Activated naive CD8-positive, alpha-beta T cell treated with anti-CD3 and anti-CD28 coated beads for 36 hours (primary cell): ENCODE data around the gene GRB10. TPM values are rescaled to one million over a fixed set of nuclear protein-coding genes. Genes with fewer than 3 reads are reported as not detected.
"Not testable (repeated sequence)": the region's sequence is repeated elsewhere in the genome, so short reads cannot be mapped to it uniquely, and the experiment has no call there.

Experiments used
- DNase-seq: peaks from one replicate; pipeline ENCODE4 v3.0.0; 2021
- H3K27ac Mint-ChIP-seq: one replicate; pipeline ENCODE4 v1.8.0; 2022; ENCODE audit warnings: mild to moderate bottlenecking, moderate library complexity, mixed read lengths
- H3K27me3 Mint-ChIP-seq: one replicate; pipeline ENCODE4 v1.8.0; 2022; ENCODE audit warnings: mild to moderate bottlenecking, mixed read lengths
- H3K36me3 Mint-ChIP-seq: one replicate; pipeline ENCODE4 v1.8.0; 2021; ENCODE audit warnings: mild to moderate bottlenecking, mixed read lengths
- H3K4me1 Mint-ChIP-seq: one replicate; pipeline ENCODE4 v1.8.0; 2021; ENCODE audit warnings: mixed read lengths
- H3K4me3 Mint-ChIP-seq: one replicate; pipeline ENCODE4 v1.8.0; 2022; ENCODE audit warnings: mild to moderate bottlenecking, moderate library complexity, mixed read lengths
- H3K9me3 Mint-ChIP-seq: one replicate; pipeline ENCODE4 v1.8.0; 2022; ENCODE audit warnings: mixed read lengths
- total RNA-seq, 2 experiments: library from RNA; stranded (reverse); gene quantifications; one replicate each; pipeline ENCODE4 v1.2.3, GENCODE V29; 2021

Gene GRB10
- total RNA-seq, 2 experiments from 2014 or later, result 2.4 to 2.5 TPM

GRCh38 chr7:50558294-50559053 lies 224.2 kb downstream of the GRB10 start:
- no peaks in the 10 kb centered on the region for H3K36me3 Mint-ChIP-seq
- H3K27me3 Mint-ChIP-seq, result no peaks in the 10 kb centered on the region
- DNase-seq, result no peak
- no peaks in the 10 kb centered on the region for H3K4me1 Mint-ChIP-seq
- H3K27ac Mint-ChIP-seq, result no peak overlapping the region
- no peak overlapping the region for H3K4me3 Mint-ChIP-seq
- no peaks in the 10 kb centered on the region for H3K9me3 Mint-ChIP-seq

DNA sequence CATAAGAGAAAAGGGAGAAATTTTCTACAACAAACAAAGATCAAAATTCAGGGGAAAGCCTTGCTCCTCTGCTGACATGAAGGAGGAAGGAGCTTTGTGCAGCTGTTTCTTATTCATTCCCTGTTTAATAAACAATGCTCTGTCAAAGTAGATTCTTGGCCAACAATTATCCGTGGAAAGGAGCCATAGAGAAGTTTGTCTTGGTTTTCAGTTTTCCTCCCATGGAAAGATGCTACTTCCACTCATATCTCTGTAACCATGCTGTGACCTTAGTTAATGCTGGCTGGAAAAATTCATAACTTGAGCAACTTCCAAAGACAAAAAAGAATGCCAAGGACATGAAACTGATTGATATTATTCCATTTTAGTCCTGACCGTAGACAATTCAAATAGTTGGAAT lies 225.6 kb downstream of the GRB10 start:
- H3K4me1 Mint-ChIP-seq, result no peaks in the 10 kb centered on the region
- H3K4me3 Mint-ChIP-seq, result no peak overlapping the region
- no peak for DNase-seq
- H3K9me3 Mint-ChIP-seq, result no peaks in the 10 kb centered on the region
- no peaks in the 10 kb centered on the region for H3K27me3 Mint-ChIP-seq
- no peak overlapping the region for H3K27ac Mint-ChIP-seq
- no peaks in the 10 kb centered on the region for H3K36me3 Mint-ChIP-seq

GRCh38 chr7:50556247-50556991 lies 226.3 kb downstream of the GRB10 start:
- Mint-ChIP-seq H3K4me3 (no peak overlapping the region), H3K27ac (no peak overlapping the region), H3K27me3 (no peaks in the 10 kb centered on the region), H3K9me3 (no peaks in the 10 kb centered on the region), H3K4me1 (no peaks in the 10 kb centered on the region), H3K36me3 (no peaks in the 10 kb centered on the region)
- no peak for DNase-seq

DNA sequence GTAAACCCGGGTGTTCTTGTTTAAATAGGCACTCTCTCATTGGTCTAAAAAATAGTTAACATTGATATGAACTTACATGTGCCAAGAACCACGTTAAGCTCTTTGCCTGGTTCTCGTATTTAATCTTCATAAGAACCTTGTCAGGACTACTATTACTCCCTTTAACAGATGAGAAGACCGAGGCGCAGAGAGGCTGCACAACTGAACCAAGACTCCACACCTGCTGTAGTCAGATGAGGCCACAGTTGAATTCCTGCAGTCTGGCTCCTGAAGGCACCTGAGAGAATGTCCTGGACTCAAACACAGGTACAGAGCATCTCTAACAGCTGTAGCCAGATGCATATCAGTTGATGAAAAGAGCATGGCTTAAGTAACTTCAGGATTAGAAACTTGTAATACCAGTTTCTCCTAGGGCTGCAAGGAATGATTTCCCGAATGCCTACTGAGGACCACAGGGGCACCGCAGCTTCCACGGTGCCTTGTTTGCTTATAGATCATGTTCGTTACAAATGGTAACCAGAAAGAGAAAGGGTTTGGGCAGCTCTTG lies 227.0 kb downstream of the GRB10 start:
- Mint-ChIP-seq H3K27ac (no peak overlapping the region), H3K36me3 (no peaks in the 10 kb centered on the region), H3K27me3 (no peaks in the 10 kb centered on the region), H3K4me3 (no peak overlapping the region), H3K4me1 (no peaks in the 10 kb centered on the region), H3K9me3 (no peaks in the 10 kb centered on the region)
- no peak for DNase-seq

GRCh38 chr7:50554431-50555322 lies 228.0 kb downstream of the GRB10 start:
- H3K27me3 Mint-ChIP-seq, result no peaks in the 10 kb centered on the region
- DNase-seq, result no peak
- H3K36me3 Mint-ChIP-seq, result no peaks in the 10 kb centered on the region
- H3K9me3 Mint-ChIP-seq, result no peaks in the 10 kb centered on the region
- H3K4me3 Mint-ChIP-seq, result no peak overlapping the region
- H3K27ac Mint-ChIP-seq, result no peak overlapping the region
- H3K4me1 Mint-ChIP-seq, result no peaks in the 10 kb centered on the region

GRCh38 chr7:50553973-50554372 lies 228.7 kb downstream of the GRB10 start:
- no peak for DNase-seq
- no peak overlapping the region for H3K4me3 Mint-ChIP-seq
- no peaks in the 10 kb centered on the region for H3K4me1 Mint-ChIP-seq
- no peaks in the 10 kb centered on the region for H3K27me3 Mint-ChIP-seq
- H3K27ac Mint-ChIP-seq, result no peak overlapping the region
- no peaks in the 10 kb centered on the region for H3K36me3 Mint-ChIP-seq
- H3K9me3 Mint-ChIP-seq, result no peaks in the 10 kb centered on the region

DNA sequence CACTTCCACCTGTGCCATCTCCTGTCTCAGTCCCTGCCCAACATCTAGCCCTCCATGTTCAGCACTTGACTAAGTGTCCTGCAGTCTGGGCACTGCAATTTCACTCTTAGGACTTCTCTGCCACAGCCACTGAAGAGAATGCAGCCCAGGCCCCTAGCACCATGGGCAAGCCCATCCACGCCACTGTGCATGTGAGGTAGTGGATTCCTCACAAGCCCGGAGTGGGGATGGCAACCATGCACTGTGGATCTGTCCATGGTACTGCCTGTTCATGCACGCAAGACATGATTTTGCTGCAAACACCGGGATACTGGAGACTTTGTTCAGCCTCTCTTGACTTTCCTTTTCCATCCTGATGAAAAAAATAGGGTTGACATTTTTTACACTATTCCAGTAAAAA lies 229.8 kb downstream of the GRB10 start:
- Mint-ChIP-seq H3K36me3 (no peaks in the 10 kb centered on the region), H3K4me3 (no peak overlapping the region), H3K27ac (no peak overlapping the region), H3K4me1 (no peaks in the 10 kb centered on the region), H3K9me3 (no peaks in the 10 kb centered on the region), H3K27me3 (no peaks in the 10 kb centered on the region)
- no peak for DNase-seq

DNA sequence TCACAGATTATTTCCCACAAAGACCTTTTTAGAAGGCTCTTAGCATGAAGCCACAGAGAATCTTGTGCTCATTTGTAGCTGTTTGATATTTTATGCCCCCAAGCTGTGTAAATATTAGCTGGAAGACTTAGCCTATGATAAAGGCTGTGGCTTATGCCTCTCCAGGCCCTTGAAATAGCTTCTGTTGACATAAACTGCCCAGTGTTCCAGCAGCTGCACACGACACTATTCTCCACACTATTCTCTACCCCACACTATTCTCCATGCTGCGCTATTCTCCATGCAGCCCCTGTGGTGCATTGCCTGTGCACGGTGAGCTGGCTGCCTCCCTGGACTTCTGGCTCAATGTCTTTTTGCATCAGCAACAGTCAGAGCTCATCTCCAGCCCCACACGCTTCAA lies 230.6 kb downstream of the GRB10 start:
- Mint-ChIP-seq H3K4me3 (no peak overlapping the region), H3K9me3 (no peaks in the 10 kb centered on the region), H3K36me3 (no peaks in the 10 kb centered on the region), H3K27ac (no peak overlapping the region), H3K4me1 (no peaks in the 10 kb centered on the region), H3K27me3 (no peaks in the 10 kb centered on the region)
- no peak for DNase-seq

DNA sequence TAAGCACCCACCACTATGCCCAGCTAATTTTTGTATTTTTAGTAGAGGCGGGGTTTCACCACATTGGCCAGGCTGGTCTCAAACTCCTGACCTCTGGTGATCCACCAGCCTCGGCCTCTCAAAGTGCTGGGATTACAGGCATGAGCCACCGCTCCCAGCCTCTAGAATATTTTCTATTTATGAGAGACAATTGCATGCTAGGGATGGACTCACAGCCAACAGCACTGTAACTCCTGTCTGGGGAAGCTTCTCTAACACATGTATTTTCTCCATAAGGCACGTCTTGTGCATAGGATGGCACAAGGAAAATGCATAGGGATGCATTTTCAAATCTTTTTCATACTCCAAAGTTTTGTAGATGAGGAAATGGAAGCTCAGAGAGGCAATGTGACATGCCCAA lies 237.1 kb downstream of the GRB10 start:
- DNase-seq, H3K27ac Mint-ChIP-seq, H3K36me3 Mint-ChIP-seq, H3K4me3 Mint-ChIP-seq, H3K4me1 Mint-ChIP-seq, H3K9me3 Mint-ChIP-seq, H3K27me3 Mint-ChIP-seq: not testable (repeated sequence)

- no peaks in the 10 kb centered on the region for H3K4me1 Mint-ChIP-seq
- no peaks in the 10 kb centered on the region for H3K27me3 Mint-ChIP-seq
- no peak overlapping the region for H3K27ac Mint-ChIP-seq
- DNase-seq, result no peak
- H3K4me3 Mint-ChIP-seq, result no peak overlapping the region
- no peaks in the 10 kb centered on the region for H3K9me3 Mint-ChIP-seq
- H3K36me3 Mint-ChIP-seq, result no peaks in the 10 kb centered on the region
These were observed 237.7 kb downstream of the GRB10 start for GRCh38 chr7:50544992-50545391.

DNA sequence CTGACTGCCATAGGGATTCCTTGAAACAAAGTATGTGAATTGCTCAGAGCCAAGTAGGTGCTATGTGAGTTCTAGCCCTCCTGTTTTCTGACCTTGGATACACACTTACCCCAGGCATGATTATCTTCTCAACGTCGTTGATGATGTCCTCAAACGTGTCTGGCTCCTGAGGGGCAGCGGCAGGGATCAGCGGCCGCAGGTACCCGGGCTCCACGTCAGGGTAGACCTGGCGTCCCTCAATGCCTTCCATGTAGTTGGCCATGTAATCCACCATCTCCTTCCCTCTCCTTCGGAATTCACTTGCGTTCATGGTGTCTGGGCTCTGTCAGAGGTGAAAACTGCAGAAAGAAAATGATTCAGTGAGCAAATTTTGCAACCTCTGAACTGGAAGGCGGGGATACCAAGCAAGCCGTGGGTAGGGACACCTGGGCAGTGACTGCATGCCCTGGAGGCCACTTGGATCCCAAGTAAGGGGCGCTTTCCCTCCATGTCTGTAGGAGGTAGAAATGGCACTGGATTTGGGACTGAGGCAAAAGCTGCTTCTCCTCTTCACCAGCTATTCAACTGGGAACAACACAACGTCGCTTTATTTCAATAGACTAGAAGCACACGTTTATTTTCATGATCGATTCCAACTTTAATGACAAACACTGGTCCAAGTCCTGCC lies 238.8 kb downstream of the GRB10 start:
- no peaks in the 10 kb centered on the region for H3K36me3 Mint-ChIP-seq
- DNase-seq, result no peak
- no peaks in the 10 kb centered on the region for H3K9me3 Mint-ChIP-seq
- no peaks in the 10 kb centered on the region for H3K4me1 Mint-ChIP-seq
- no peak overlapping the region for H3K27ac Mint-ChIP-seq
- H3K27me3 Mint-ChIP-seq, result no peaks in the 10 kb centered on the region
- H3K4me3 Mint-ChIP-seq, result no peak overlapping the region

DNA sequence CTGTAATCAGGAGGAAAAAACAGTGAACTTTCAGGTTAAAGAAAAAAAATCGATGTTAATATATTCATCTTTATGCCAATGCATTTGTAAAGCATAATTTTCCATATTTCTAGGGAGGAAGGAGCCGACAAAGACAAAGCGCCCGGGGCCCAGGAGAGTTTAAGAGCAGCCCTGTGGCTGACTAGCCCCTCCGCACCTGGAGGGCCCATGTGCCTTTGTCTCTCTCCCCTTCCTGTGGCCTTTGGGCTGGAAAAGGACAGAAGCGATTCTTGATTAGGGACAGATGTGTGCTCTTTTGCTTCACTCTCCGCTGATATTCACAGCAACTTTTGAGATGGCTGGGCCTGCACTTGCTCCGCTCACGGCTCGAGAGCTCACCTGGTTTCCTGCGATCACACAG lies 240.6 kb downstream of the GRB10 start:
- Mint-ChIP-seq H3K4me3 (no peak overlapping the region), H3K36me3 (no peaks in the 10 kb centered on the region), H3K27ac (no peak overlapping the region), H3K27me3 (no peaks in the 10 kb centered on the region), H3K9me3 (no peaks in the 10 kb centered on the region), H3K4me1 (no peaks in the 10 kb centered on the region)
- no peak for DNase-seq

- Mint-ChIP-seq H3K4me1 (no peaks in the 10 kb centered on the region), H3K27ac (no peak overlapping the region), H3K9me3 (no peaks in the 10 kb centered on the region), H3K27me3 (no peaks in the 10 kb centered on the region), H3K36me3 (no peaks in the 10 kb centered on the region), H3K4me3 (no peak overlapping the region)
- no peak for DNase-seq
These were observed 241.7 kb downstream of the GRB10 start for GRCh38 chr7:50540785-50541579.
